Measurements from ENCODE around the gene EVPLL.
"Not testable (repeated sequence)": the region's sequence is repeated elsewhere in the genome, so short reads cannot be mapped to it uniquely, and the experiment has no call there.

Gene EVPLL

DNA sequence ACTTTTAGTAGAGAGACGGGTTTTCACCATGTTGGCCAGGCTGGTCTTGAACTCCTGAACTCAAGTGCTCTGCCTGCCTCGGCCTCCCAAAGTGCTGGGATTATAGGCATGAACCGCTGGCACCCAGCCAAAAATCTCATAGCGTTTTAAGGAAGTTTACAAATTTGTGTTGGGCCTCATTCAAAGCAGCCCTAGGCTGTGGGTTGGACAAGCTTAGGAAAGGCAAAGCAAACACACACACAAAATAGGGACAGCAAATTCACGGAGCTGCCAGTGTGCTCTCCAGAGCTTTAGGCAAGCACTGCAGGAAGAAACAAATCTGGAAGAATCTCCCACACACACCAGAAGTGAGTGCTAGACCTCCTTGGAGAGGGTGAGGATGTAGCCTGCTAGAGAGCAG, 25.6 kb downstream of the EVPLL start:
- DNase-seq (ENCODE audit: low read depth); H3K4me3 ChIP-seq (ENCODE audit: low read length): not testable (repeated sequence)

DNA sequence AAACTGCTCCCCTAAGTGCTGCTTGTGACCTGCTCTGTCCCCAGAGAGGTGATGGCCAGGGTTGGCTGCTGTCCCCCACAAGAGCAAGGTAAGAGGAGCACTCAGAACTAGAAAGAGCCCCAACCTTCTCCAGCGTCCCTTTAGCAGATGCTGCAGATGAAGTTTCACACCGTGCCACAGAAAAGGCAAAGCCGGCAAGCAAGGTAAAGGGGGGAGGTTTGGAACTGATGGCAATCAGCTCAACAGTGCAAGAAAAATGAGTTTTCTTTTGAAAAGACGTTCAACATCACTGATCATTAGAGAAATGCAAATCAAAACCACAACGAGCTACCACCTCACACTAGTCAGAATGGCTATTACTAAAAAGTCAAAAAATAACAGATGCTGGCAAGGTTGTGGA, 26.0 kb downstream of the EVPLL start:
- not testable (repeated sequence) for DNase-seq (ENCODE audit: low read depth)

DNA sequence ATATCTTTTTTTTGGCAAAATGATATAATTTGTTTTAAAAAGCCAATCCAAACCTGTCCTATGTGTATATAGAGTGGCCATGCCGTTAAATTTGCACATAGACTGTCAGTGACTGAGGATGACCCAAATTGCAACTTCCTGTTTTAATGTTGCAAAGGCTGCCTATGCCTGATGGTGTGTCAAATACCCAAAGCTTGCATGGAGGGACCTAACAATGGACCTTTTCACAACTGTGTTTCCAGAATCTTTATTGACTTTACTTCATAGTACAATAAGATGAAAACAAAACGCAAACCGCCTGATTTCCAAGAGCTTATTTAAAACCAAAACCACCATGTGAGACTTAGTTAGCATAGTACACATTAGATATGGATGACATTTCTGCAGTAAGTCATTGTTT, 31.3 kb downstream of the EVPLL start:
- DNase-seq (ENCODE audit: low read depth); H3K4me3 ChIP-seq (ENCODE audit: low read length): not testable (repeated sequence)

More for the DNA sequence above, 26.0 kb downstream of the EVPLL start:
- H3K4me3 ChIP-seq (ENCODE audit: low read length), result not testable (repeated sequence)

DNA sequence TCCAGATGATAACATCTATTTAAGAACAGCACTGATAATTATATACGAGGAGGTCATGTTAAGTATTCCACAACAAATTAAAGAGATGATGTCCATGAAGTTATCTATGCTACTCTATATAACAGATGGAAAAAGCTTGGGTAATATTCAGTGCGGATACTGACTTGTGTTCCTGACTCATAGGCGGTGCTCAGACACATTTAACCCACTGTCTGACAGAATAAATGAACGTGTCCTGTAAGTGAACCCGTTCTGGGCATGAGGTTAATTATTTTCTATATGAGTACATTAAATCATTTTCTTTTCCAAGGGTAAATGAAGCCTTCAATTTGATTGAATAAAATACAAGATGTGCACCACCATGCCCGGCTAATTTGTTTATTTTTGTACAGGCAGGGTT, 31.7 kb downstream of the EVPLL start:
- H3K4me3 ChIP-seq (ENCODE audit: low read length), result not testable (repeated sequence)
- peak; percentile 62 for DNase-seq (ENCODE audit: low read depth)

DNA sequence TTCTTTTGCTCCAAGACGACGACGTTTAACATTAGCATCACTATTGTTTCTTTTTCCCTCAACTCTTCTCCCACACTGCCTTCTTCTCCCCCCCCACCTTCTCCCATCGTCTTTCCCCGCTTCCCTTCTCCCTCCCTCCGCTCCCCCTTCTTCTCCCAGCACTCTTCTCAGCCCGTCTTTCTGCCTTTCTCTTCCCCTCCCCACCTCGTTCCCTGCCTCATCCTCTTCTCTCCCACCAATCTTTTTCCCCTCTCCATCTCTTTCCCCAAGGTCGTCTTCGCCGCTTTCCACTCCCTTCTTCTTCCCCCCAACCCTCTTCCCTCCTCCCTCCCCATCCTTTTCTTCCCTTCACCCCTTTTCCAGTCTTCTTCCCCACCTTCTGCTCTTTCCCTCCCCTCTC, 33.2 kb downstream of the EVPLL start:
- not testable (repeated sequence) for DNase-seq (ENCODE audit: low read depth)
- H3K4me3 ChIP-seq (ENCODE audit: low read length), result peak overlapping the region; percentile 54

DNA sequence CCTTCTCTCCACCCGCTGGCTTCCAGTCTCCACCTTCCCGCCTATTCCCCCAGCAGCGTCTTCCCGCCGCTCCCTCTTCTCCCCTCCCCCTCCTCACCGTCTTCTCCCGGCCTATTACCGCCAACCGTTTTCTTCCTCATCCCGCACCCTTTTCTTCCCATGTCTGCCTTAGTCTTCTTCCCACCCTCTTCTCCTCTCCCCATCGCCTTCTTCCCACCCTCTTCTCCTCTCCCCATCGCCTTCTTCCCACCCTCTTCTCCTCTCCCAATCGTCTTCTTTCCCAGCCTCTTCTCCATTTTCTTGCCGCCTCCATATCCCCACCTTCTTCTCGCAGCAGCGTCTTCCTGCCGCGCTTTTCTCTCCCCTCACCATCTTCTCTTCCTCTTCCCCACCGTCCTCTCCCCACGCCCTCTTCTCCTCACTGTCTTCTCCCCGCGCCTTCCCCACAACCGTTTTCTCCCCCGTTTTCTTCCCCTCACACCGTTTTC, 33.8 kb downstream of the EVPLL start:
- peak; percentile 28 for DNase-seq (ENCODE audit: low read depth)
- H3K4me3 ChIP-seq (ENCODE audit: low read length), result peak overlapping the region; percentile 54

DNA sequence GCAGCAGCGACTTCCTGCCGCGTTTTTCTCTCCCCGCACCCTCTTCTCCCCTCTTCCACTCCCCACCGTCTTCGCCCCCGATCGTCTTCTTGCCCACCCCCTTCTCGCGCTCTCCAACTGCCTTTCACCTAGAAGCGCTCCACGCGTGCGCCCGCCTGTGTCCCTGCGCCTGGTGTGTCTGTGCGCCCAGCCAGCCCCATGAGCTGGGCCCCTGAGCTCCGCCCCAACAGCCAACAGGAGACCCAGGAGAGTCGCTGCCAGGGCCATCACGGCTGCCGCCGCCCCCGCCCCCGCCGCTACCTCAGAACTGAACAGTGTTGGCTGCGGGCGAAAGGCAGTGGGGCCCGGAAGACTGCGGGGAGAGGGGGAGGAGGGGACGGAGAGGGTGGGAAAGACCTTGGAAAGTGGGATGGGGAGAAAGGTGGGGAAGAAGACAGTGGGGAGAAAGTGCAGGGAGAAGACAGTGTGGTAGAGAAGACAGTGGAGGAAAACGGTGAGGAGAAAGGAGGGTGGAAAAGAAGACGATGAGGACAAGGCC, 34.5 kb downstream of the EVPLL start:
- DNase-seq (ENCODE audit: low read depth); H3K4me3 ChIP-seq (ENCODE audit: low read length): not testable (repeated sequence)

DNA sequence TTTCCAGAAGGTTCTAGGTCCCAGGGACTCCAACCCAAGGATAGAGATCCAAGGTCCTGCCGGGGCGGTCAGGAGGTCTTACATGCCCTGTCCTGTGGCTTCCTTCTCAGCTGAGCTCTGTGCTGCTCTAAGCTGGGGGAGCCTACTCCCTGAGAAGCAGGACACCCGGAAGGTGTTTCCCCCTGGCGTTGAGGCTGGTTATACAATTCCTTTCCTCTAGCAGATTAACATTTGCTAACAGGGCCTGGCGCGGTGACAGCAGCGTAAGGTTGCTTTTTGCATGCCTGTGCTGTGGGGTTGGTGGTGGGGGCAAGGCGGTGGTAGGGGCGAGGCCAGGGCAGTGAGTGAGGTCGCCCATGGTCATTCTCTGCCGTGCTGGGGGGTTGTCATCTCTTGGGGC, 43.9 kb downstream of the EVPLL start:
- DNase-seq (ENCODE audit: low read depth); H3K4me3 ChIP-seq (ENCODE audit: low read length): not testable (repeated sequence)

DNA sequence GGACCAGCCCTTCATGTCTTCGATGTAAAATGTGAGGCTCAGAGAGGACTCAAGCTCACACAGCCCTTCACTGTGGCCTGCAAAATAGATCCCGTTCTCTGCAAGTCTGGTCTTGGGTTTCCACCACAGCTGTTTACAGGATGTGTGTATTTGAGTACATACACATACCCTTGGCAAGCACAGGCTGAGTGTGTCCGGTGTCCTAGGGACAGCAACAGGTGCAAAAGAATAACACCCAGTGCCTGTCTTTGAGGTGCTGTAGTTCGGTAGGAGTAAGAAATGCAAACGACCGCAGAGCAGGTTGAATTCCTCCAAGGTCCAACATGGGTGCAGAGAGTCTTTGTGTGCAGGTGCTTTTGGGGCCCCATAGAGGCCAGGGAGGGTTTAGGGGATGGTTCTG, 44.9 kb downstream of the EVPLL start:
- H3K4me3 ChIP-seq (ENCODE audit: low read length); DNase-seq (ENCODE audit: low read depth): not testable (repeated sequence)

DNA sequence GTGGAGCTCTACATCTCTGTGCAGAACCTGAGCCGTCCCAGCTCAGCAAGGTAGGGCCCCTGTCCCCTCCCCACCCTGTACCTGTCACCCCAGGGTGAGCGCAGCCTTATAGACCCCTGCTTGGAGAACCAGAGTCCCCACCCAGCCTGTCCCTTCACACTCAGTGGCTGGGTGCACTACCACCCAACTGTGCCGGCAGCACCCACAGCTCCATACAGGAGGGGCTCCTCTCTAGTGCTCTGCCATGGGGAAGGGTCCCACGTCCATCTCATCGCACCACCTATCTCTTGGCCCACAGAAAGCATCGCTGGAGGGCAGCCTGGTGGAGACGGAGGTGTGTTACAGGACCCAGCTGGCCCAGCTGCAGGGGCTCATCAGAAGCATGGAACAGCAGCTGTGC, 45.4 kb downstream of the EVPLL start:
- H3K4me3 ChIP-seq (ENCODE audit: low read length); DNase-seq (ENCODE audit: low read depth): not testable (repeated sequence)

DNA sequence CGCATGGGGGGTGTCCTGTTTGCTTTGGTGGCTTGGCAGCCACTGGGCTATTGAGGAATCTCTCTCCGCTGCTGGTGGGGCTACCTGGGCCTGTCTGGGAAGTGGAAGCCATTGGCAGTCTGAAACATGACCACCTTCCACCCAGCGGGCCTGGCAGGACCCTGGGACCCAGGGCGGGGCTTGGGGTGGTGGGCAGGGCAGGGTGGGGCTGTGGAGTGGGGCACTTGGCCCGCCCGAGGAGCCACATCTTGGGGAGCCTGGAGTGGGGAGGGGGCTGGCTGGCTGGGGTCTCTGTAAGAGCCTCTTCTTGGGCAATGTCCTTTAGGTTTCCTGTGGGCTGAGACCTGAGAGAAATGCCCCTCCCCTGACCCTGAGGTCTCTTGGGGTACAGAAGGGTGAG, 48.0 kb downstream of the EVPLL start:
- not testable (repeated sequence) for DNase-seq (ENCODE audit: low read depth); H3K4me3 ChIP-seq (ENCODE audit: low read length)

DNA sequence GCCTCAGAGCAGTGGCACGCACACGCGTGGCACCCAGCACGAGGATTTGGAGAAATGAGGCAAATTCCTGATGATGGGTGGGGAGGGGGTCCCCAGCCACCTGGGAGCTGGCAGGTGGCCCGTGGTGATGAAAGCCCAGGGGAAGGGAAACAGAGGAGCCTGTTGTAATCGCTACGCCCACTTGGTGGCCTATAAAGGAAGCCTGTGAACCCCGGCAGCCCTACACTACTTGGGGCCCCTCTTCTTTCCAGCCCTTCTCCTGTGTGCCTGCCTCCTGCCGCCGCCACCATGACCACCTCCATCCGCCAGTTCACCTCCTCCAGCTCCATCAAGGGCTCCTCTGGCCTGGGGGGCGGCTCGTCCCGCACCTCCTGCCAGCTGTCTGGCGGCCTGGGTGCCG, 49.1 kb downstream of the EVPLL start:
- not testable (repeated sequence) for H3K4me3 ChIP-seq (ENCODE audit: low read length); DNase-seq (ENCODE audit: low read depth)

DNA sequence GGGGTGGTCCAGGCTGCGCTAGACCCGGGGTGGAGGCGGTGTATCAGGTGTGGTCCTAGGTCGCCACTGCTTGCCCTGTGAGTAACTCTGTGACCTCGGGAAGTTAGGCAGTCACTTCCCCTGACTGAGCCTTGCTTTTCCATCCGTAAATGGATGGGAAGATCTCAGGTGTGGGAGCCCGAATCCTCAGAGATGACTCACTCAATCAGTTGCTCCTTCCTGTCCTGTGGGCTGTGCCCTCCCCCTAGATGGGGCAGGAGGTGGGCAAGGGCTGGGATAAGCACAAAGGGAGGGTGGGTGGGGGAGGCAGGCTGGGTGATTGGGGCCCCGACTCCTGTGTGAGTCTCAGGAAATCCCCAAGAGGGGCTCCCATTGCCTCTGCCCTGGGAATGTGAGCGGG, 54.6 kb downstream of the EVPLL start:
- not testable (repeated sequence) for DNase-seq (ENCODE audit: low read depth)

More for the DNA sequence above, 54.6 kb downstream of the EVPLL start:
- not testable (repeated sequence) for H3K4me3 ChIP-seq (ENCODE audit: low read length)

Data from epithelial cell of esophagus (primary cell).